Panc1 (cell line): ENCODE data around the gene SIGLECL1. TPM values are rescaled to one million over a fixed set of nuclear protein-coding genes. Genes with fewer than 3 reads are reported as not detected.
"Not testable (repeated sequence)": the region's sequence is repeated elsewhere in the genome, so short reads cannot be mapped to it uniquely, and the experiment has no call there.

Source experiments
- ATAC-seq: fragments of 200-7000 bp; cut with Tn5 transposase; 2 replicates; pipeline ENCODE4 v1.9.1; 2020; ENCODE audit warnings: mild to moderate bottlenecking, moderate library complexity
- BruUV-seq: library from RNA; stranded (reverse); fragments of 400-500 nt; replicated peaks from 2 replicates; lab custom pipeline; 2021; lab: Mats Ljungman, UMichigan
- CTCF ChIA-PET: fragments of 300-600 bp; sonication (Branson Sonifier 250); formaldehyde crosslinking; loops from one replicate; lab custom pipeline; 2022; ENCODE audit warnings: antibody characterized with exemption; lab: Charles Lee
- POLR2A ChIA-PET: fragments of 300-600 bp; sonication (Branson Sonifier 250); formaldehyde crosslinking; loops from one replicate; lab custom pipeline; 2022; ENCODE audit warnings: antibody characterized with exemption; lab: Charles Lee
- DNase-seq: peaks from one replicate; pipeline ENCODE4 v3.0.0-alpha.2; 2010; ENCODE audit warnings: low read depth, low spot score
- H3K27ac ChIP-seq: 2 replicates; pipeline ENCODE4 v1.5.1; 2011; ENCODE audit warnings: mild to moderate bottlenecking, low read length, inconsistent platforms
- H3K27me3 ChIP-seq: fragments of 200-500 bp; sonication (Bioruptor generic); 2 replicates; pipeline ENCODE4 v1.6.0; 2014; ENCODE audit warnings: low read length, inconsistent platforms; ENCODE audit not compliant: control insufficient read depth, insufficient read depth
- H3K36me3 ChIP-seq: fragments of 200-500 bp; sonication (Bioruptor generic); 2 replicates; pipeline ENCODE4 v1.5.1; 2014; ENCODE audit warnings: inconsistent platforms, mild to moderate bottlenecking, low read length, moderate library complexity; ENCODE audit not compliant: control insufficient read depth, insufficient read depth
- H3K4me1 ChIP-seq: 2 replicates; pipeline ENCODE4 v1.5.1; 2011; ENCODE audit warnings: inconsistent platforms, mild to moderate bottlenecking, low read length, moderate library complexity; ENCODE audit not compliant: control insufficient read depth, insufficient read depth
- H3K4me3 ChIP-seq, 2 experiments: 2 replicates each; pipeline ENCODE4 v1.5.1; 2011 to 2012; ENCODE audit warnings: low read depth in 2 of 2, low read length in 2 of 2, mild to moderate bottlenecking in 2 of 2, inconsistent platforms in 1 of 2, moderate library complexity in 1 of 2
- H3K9me3 ChIP-seq: fragments of 200-500 bp; sonication (Bioruptor generic); 2 replicates; pipeline ENCODE4 v1.5.1; 2014; ENCODE audit warnings: low read depth, mild to moderate bottlenecking, inconsistent platforms, low read length, moderate library complexity; ENCODE audit not compliant: control insufficient read depth, insufficient read depth
- POLR2AphosphoS5 ChIP-seq: IDR thresholded peaks from 2 replicates; pipeline ENCODE4 v1.6.1; 2012; ENCODE audit warnings: mild to moderate bottlenecking, low read depth, low read length, moderate library complexity
- SIN3A ChIP-seq: IDR thresholded peaks from 2 replicates; pipeline ENCODE4 v1.6.1; 2012; ENCODE audit warnings: low read depth, mild to moderate bottlenecking, low read length, moderate library complexity, borderline replicate concordance; ENCODE audit not compliant: insufficient read depth
- TCF7L2 ChIP-seq: IDR thresholded peaks from 2 replicates; pipeline ENCODE4 v1.6.1; 2011; ENCODE audit warnings: mild to moderate bottlenecking, low read depth, low read length, inconsistent platforms
- in situ Hi-C: cut with HindIII; loops from 2 replicates; pipeline ENCODE4 v1.10.0; 2016; ENCODE audit warnings: low sequenced_read_pairs, low pct_unique_long_range_greater_than_20kb
- intact Hi-C: fragments of 100-400 bp; cut with micrococcal nuclease; formaldehyde crosslinking; loops from one replicate; pipeline ENCODE4 v1.10.0; 2022; ENCODE audit not compliant: unreplicated experiment
- total RNA-seq: library from RNA; stranded (reverse); gene quantifications from one replicate; pipeline ENCODE4 v1.2.1, GENCODE V29; 2021; ENCODE audit not compliant: unreplicated experiment
- TF ChIP-seq, protein P1 (sequence below), 2 experiments: IDR thresholded peaks; 2 replicates each; pipeline ENCODE4 v1.6.1; 2011 to 2012; ENCODE audit warnings: low read depth in 2 of 2, control low read depth in 1 of 2, low read length in 1 of 2, mild to moderate bottlenecking in 1 of 2, moderate library complexity in 1 of 2; ENCODE audit not compliant: insufficient read depth in 1 of 2
- TF ChIP-seq, protein P2 (sequence below): fragments of 450-650 bp; IDR thresholded peaks from 2 replicates; pipeline ENCODE4 v1.5.1; 2017; ENCODE audit warnings: mild to moderate bottlenecking

The SIGLECL1 gene
- total RNA-seq, 1 experiment from 2014 or later, result not detected

DNA sequence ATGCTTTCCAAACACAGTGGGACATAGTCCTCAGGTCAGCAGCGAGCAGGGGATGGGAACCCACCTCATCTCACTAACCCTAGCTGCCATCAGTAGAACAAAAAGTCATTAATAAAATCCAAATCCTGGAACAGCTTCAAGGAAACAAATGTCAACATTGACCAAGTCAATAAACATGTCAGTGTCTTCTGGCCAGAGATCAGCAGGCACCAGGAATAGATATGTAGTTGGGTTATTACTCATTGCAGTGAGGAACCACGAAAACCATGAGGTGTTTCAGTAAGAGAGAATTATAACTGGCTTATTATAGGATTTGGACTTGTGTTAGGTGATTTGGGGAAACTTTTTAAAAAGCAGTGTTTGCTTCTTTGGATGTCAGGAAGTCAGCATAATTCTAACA is 43.1 kb upstream of the SIGLECL1 start:
- ATAC-seq (no peak), DNase-seq (no peak)

DNA sequence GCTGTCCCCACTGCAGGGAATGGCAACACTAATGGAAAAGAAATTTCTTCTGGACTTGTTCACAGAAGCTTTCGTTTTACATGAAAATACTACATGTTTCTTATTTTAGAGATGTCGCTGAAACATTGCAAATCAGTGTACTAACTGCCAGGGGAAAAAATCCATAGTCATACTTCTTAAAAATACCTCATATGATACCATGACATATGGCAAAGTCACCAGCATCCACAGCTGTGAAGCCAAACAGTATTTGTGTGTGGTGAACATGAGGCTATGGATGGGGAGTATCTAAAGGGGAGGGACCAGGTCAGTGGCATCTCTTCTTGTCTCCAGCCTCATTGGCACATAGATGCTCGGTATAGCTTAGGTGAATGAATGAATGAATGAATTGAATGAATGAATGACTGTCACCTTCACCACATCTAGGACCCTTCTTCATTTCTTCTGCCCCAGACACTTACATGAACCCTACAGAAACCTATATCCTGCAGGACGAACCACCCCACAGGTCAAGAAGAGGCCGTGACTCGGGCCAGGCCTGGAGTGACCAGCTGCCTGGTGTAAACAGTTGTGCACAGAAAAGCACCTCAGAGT is 40.6 kb upstream of the SIGLECL1 start:
- ChIA-PET CTCF (no interaction called here), POLR2A (no interaction called here)
- H3K27me3 ChIP-seq, result no peaks in the 10 kb centered on the region
- H3K4me1 ChIP-seq, result no peaks in the 10 kb centered on the region
- DNase-seq (no peak), ATAC-seq (no peak)
- H3K36me3 ChIP-seq, result no peaks in the 10 kb centered on the region
- in situ Hi-C loops (no loop called here), intact Hi-C loops (no loop called here)
- no peak overlapping the region for H3K27ac ChIP-seq
- no peak for TF ChIP-seq SIN3A
- TF ChIP-seq, protein P1, sequence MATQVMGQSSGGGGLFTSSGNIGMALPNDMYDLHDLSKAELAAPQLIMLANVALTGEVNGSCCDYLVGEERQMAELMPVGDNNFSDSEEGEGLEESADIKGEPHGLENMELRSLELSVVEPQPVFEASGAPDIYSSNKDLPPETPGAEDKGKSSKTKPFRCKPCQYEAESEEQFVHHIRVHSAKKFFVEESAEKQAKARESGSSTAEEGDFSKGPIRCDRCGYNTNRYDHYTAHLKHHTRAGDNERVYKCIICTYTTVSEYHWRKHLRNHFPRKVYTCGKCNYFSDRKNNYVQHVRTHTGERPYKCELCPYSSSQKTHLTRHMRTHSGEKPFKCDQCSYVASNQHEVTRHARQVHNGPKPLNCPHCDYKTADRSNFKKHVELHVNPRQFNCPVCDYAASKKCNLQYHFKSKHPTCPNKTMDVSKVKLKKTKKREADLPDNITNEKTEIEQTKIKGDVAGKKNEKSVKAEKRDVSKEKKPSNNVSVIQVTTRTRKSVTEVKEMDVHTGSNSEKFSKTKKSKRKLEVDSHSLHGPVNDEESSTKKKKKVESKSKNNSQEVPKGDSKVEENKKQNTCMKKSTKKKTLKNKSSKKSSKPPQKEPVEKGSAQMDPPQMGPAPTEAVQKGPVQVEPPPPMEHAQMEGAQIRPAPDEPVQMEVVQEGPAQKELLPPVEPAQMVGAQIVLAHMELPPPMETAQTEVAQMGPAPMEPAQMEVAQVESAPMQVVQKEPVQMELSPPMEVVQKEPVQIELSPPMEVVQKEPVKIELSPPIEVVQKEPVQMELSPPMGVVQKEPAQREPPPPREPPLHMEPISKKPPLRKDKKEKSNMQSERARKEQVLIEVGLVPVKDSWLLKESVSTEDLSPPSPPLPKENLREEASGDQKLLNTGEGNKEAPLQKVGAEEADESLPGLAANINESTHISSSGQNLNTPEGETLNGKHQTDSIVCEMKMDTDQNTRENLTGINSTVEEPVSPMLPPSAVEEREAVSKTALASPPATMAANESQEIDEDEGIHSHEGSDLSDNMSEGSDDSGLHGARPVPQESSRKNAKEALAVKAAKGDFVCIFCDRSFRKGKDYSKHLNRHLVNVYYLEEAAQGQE (IDR thresholded peaks at IDR 0.05; ENCODE audit: insufficient read depth in 1 of 2, low read depth in 2 of 2, low read length in 1 of 2), result no peak
- TF ChIP-seq POLR2AphosphoS5, result no peak
- no peak for TF ChIP-seq TCF7L2
- TF ChIP-seq, protein P2, sequence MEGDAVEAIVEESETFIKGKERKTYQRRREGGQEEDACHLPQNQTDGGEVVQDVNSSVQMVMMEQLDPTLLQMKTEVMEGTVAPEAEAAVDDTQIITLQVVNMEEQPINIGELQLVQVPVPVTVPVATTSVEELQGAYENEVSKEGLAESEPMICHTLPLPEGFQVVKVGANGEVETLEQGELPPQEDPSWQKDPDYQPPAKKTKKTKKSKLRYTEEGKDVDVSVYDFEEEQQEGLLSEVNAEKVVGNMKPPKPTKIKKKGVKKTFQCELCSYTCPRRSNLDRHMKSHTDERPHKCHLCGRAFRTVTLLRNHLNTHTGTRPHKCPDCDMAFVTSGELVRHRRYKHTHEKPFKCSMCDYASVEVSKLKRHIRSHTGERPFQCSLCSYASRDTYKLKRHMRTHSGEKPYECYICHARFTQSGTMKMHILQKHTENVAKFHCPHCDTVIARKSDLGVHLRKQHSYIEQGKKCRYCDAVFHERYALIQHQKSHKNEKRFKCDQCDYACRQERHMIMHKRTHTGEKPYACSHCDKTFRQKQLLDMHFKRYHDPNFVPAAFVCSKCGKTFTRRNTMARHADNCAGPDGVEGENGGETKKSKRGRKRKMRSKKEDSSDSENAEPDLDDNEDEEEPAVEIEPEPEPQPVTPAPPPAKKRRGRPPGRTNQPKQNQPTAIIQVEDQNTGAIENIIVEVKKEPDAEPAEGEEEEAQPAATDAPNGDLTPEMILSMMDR, result no peak
- no TSS peak for BruUV-seq
- H3K4me3 ChIP-seq, result no peak overlapping the region
- no peaks in the 10 kb centered on the region for H3K9me3 ChIP-seq

More for the DNA sequence above, 43.1 kb upstream of the SIGLECL1 start:
- no peaks in the 10 kb centered on the region for H3K36me3 ChIP-seq
- no peak overlapping the region for H3K4me3 ChIP-seq
- POLR2A ChIA-PET, result no interaction called here
- in situ Hi-C loops (no loop called here), intact Hi-C loops (no loop called here)
- no peak overlapping the region for H3K27ac ChIP-seq
- H3K4me1 ChIP-seq, result no peaks in the 10 kb centered on the region
- no TSS peak for BruUV-seq
- H3K27me3 ChIP-seq, result peaks cover 2% of the 10 kb centered on the region; the same call in 1 of the 2 replicates
- H3K9me3 ChIP-seq, result no peaks in the 10 kb centered on the region
- TF ChIP-seq POLR2AphosphoS5 (no peak), TCF7L2 (no peak), SIN3A (no peak)
- TF ChIP-seq, protein P1 (IDR thresholded peaks at IDR 0.05; ENCODE audit: insufficient read depth in 1 of 2, low read depth in 2 of 2, low read length in 1 of 2), result no peak
- TF ChIP-seq, protein P2, result no peak
- CTCF ChIA-PET, result no interaction called here

DNA sequence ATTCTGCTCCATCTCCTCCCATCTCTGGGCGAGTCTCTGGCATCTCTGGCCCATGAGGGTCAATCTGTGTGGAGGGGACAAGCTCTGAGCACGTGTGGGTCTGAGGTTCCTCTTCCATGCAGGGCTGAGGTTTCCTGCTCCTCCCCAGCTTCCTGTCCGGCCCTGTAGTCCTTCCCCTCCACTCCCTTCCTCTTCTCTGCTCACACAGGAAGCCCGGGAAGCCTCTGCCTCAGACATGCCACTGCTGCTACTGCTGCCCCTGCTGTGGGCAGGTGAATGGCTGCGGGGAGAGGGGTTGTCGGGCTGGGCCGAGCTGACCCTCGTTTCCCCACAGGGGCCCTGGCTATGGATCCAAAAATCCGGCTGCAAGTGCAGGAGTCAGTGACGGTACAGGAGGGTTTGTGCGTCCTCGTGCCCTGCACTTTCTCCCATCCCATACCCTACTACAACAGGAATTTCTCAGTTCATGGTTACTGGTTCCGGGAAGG is 40.0 kb upstream of the SIGLECL1 start:
- H3K9me3 ChIP-seq, ATAC-seq, CTCF ChIA-PET, BruUV-seq, POLR2A ChIA-PET, H3K4me3 ChIP-seq, intact Hi-C loops, H3K27me3 ChIP-seq, in situ Hi-C loops, DNase-seq, H3K27ac ChIP-seq, H3K36me3 ChIP-seq, H3K4me1 ChIP-seq: not testable (repeated sequence)
